Subcutaneous adipose tissue (tissue), 4 donors: ENCODE measurements around the gene PRKCQ. TPM values are rescaled to one million over a fixed set of nuclear protein-coding genes. Genes with fewer than 3 reads are reported as not detected.

Experiments
- CTCF ChIP-seq: fragments of 450-650 bp; IDR thresholded peaks from one replicate; pipeline ENCODE4 v1.5.1; 2016; ENCODE audit warnings: low read depth, mild to moderate bottlenecking, control low read depth, antibody characterized with exemption, moderate library complexity
- total RNA-seq, 4 donors: library from RNA; depleted of rRNA; stranded (reverse); fragments of >200 nt; gene quantifications; one replicate each; pipeline ENCODE4 v1.1.0, GENCODE V29; 2016

PRKCQ gene
- total RNA-seq, 4 donors from 2014 or later = 0.19 to 1.0 (median 0.93) TPM

DNA sequence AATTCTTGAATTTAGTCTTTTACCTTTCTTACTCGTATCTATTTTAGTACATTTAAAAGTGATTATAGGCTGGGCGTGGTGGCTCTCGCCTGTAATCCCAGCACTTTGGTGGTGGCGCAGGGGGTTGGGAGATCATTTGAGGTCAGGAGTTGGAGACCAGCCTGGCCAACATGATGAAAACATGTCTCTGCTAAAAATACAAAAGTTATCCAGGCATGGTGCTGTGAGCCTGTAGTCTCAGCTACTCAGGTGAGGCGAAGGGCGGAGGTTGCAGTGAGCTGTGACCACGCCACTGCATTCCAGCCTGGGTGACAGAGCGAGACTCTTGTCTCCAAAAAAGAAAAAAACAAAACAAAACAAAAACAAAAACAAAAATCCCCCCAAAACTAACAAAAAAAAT lies 12.2 kb downstream of the PRKCQ start:
- TF ChIP-seq CTCF = no peak

GRCh38 chr10:6567203-6567703 lies 12.8 kb downstream of the PRKCQ start:
- no peak for TF ChIP-seq CTCF

- no peak for TF ChIP-seq CTCF
Measured at GRCh38 chr10:6565588-6565987, 14.5 kb downstream of the PRKCQ start.

- no peak for TF ChIP-seq CTCF
Measured at GRCh38 chr10:6564367-6564766, 15.7 kb downstream of the PRKCQ start.

DNA sequence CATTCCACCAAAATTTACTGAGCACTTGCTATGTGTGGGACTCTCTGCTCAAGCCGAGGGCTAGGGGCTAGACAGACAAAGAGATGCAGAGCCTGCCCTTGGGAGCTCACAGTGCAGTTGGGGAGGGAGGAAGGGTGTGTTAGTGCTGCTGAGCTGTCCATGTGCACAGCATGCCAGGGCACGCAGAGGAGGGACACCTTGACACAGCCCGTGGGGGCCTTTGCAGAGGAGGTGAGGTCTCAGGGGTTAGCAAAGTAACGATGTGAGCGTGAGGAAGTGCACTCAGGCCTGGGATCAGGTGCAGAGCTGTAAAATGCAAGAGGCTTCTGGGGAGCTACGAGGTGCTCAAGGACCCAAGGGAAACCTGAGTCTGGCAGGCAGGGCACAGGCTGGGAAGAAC lies 16.3 kb downstream of the PRKCQ start:
- TF ChIP-seq CTCF = no peak

- TF ChIP-seq CTCF = no peak
Measured at GRCh38 chr10:6563075-6563474, 17.0 kb downstream of the PRKCQ start.

- no peak for TF ChIP-seq CTCF
Measured at GRCh38 chr10:6562221-6562620, 17.9 kb downstream of the PRKCQ start.

- TF ChIP-seq CTCF = no peak
Measured at GRCh38 chr10:6561552-6561951, 18.5 kb downstream of the PRKCQ start.
